Measurements from ENCODE around the gene AZU1. TPM values are rescaled to one million over a fixed set of nuclear protein-coding genes. Genes with fewer than 3 reads are reported as not detected.

AZU1 gene
- polyA plus RNA-seq (2014; cell fraction: cytosol; rRNA removed): not detected in 2 replicates
- polyA plus RNA-seq (2014; cell fraction: nucleus; rRNA removed): 0.39 and 0.64 TPM in 2 replicates

DNA sequence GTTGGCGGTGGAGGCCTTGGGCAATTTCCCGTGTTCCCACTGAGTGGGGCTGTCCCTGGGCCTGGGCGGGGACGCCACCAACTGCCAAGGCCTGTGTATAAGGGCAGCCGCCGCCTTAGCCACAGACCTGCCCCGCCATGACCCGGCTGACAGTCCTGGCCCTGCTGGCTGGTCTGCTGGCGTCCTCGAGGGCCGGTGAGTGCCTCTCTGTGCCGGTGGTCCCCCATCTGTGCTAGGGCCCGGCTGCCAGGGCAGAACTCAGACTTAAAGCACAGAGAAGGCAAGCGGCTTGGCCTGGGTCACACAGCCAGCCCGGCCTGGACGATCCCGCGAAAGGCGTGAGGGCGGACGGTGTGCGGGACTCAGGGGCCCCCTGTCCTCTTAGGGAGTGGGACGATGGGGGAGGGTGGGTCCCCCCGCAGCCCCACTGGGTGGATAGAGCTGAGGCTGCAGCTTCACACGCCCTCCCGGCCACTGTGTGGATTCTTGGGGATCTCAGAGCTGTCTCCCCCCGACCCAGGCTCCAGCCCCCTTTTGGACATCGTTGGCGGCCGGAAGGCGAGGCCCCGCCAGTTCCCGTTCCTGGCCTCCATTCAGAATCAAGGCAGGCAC is at the start of gene AZU1:
AZU1 (plus strand) TSS at position 128 of the 612 bp plus-strand sequence; CDS start at position 138, 10 bp downstream.
- DNase-seq (ENCODE audit: low spot score): no peak

- peak; percentile 61 for DNase-seq (ENCODE audit: low spot score)
These were observed 48.6 kb upstream of the AZU1 start for GRCh38 chr19:778910-779653.

- DNase-seq (ENCODE audit: low spot score): no peak
These were observed 46.7 kb upstream of the AZU1 start for GRCh38 chr19:780935-781334.

DNA sequence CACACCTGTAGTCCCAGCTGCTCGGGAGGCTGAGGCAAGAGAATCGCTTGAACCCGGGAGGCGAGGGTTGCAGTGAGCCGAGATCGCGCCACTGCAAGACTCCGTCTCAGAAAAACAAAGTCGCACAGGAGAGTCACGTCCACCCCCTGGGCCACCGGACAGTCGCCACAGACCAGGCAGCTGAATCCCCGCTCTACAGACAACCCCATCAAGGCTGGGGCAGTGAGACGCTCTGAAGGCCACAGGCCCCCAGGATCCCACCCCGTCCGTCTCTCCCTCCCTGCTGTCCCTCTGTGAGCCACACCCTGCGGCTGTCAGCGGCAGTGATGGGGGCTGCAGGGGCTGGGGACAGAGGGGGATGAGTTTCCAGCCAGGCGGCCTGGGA is 45.8 kb upstream of the AZU1 start:
- DNase-seq (ENCODE audit: low spot score): no peak

- DNase-seq (ENCODE audit: low spot score): no peak
These were observed 45.3 kb upstream of the AZU1 start for GRCh38 chr19:782185-782877.

- DNase-seq (ENCODE audit: low spot score): no peak
These were observed 44.6 kb upstream of the AZU1 start for GRCh38 chr19:782878-783668.

DNA sequence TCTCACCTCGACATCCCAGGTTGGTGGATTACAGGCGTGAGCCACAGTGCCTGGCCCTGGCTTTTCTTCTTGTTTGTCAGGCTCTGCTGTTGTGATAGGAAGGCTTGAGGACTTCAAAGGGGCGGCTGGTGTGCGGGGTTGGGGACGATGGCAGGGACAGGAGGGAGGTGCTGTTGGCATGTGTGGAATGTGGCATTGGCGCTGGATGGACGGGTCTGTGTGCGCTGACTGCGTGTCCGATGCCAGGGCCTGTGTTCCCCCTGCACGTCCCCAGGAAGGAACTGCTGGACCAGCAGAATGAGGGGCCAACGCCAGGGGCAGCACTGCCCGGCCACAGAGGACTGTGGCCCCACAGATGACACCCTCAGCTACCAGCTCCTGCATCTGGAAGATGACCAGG is 43.1 kb upstream of the AZU1 start:
- DNase-seq (ENCODE audit: low spot score): no peak

- no peak for DNase-seq (ENCODE audit: low spot score)
These were observed 40.1 kb upstream of the AZU1 start for GRCh38 chr19:787536-787935.

DNA sequence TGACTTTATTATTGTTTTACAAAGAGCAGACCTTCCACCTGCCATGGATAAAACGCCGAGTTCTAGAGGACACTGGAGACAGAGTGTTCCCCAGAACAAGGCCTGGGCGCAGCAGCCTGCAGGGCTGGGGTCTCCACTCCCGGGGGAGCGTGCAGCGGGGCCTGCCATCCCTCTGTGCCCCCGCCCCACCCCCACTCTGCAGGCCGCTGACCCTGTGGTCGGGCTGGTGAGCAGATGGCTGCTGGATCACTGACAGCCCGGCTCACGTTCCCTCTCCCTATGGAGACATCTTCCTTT is 39.0 kb upstream of the AZU1 start:
- DNase-seq (ENCODE audit: low spot score): peak; percentile 82

- DNase-seq (ENCODE audit: low spot score): peak; percentile 73
These were observed 38.5 kb upstream of the AZU1 start for GRCh38 chr19:788983-789700.

DNA sequence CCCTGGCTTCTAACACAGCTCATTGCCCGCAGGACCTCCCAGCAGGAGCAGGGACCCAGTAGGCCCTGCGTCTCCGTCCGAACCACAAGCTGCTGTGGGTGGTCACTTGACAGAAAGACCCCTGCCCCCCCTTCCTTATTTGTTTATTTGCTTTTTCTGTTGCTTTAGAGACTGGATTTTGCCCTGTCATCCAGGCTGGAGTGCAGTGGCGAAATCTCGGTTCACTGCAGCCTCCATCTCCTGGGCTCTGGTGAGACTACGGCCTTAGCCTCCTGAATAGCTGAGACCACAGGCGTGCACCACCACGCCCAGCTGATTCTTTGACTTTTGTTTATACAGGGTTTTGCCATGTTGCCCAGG is 38.0 kb upstream of the AZU1 start:
- no peak for DNase-seq (ENCODE audit: low spot score)

- no peak for DNase-seq (ENCODE audit: low spot score)
These were observed 36.5 kb upstream of the AZU1 start for GRCh38 chr19:791007-791566.

GRCh38 chr19:791567-792305 is 35.9 kb upstream of the AZU1 start:
- DNase-seq (ENCODE audit: low spot score): no peak

- no peak for DNase-seq (ENCODE audit: low spot score)
These were observed 35.2 kb upstream of the AZU1 start for GRCh38 chr19:792306-792885.

- DNase-seq (ENCODE audit: low spot score): no peak
These were observed 33.8 kb upstream of the AZU1 start for GRCh38 chr19:793806-794205.

GRCh38 chr19:795073-795611 is 32.5 kb upstream of the AZU1 start:
- no peak for DNase-seq (ENCODE audit: low spot score)

- no peak for DNase-seq (ENCODE audit: low spot score)
These were observed 31.7 kb upstream of the AZU1 start for GRCh38 chr19:795691-796581.

DNA sequence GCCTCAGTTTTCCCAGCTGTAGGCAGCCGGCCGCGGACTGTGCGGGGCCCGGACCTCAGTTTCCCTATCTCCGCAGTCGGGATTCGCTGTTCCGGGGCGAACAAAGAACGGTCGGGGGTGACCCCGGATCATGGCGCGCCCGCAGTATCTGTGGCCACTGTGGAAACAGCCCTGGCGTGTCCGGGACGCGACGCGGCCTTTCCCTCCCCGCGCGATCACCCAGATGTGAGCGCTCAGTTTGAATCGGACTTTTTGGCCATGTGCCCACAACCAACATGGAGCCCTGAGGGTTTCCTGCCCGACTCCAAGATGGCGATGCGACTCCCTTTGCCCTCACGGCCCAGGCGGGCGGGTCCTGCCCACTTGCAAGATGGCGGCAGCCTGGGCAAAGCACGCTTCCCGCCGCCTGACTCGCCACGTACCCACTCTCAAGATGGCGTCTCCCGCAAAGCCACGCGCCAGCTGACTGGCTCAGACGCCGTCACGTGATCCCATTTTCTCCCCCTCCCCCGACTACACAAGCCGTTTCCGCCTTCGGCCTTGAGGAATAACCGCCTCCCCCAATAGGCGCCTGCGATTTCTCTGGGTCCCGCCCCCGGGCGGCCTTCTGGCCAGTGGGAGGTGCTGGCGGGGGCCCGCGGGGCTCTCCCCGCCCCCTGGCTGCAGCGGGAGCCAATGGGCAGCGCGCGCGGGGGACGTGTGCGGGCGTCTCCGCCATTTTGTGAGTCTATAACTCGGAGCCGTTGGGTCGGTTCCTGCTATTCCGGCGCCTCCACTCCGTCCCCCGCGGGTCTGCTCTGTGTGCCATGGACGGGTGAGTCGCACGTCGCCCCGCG is 30.7 kb upstream of the AZU1 start, which contains the start of gene PTBP1:
PTBP1 (plus strand) TSS at position 761 of the 836 bp plus-strand sequence; CDS start at position 807, 46 bp downstream.
- DNase-seq (ENCODE audit: low spot score): peak; percentile 100

Data from SK-N-DZ (cell line).